Renal cortical epithelial cell (primary cell): ENCODE data around the gene INHBB. TPM values are rescaled to one million over a fixed set of nuclear protein-coding genes. Genes with fewer than 3 reads are reported as not detected.

ENCODE experiments used
- DNase-seq: peaks from one replicate; pipeline ENCODE4 v3.0.0-alpha.2; 2011; ENCODE audit warnings: low read depth
- total RNA-seq: library from RNA; depleted of rRNA; stranded (reverse); fragments of >200 nt; gene quantifications from 2 replicates; pipeline ENCODE4 v1.2.3, GENCODE V29; 2014

INHBB gene
- total RNA-seq, 1 donor from 2014 or later = 3.0 TPM

DNA sequence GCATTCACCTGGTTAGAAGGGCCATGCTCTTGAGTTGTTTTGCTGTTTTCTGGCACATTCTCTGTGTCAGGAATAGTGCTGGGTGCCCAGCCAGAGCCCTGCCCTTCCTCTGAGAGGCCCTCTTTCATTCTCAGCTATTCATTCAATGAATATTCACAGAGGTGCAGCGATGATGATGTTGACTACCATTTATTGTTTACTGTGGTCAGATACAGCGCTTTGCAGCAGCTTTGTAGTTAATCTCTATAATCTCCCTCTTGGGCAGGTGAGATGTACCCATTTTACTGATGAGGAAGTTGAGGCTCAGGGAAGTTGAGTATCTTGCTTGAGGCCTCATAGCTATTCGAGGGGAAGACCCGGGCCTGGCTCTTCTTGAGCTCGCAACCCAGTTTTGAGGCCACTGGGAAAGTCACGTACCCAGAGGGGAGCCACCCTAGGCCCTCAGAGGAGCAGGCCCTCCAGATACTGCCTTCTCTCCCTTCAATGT is 9.9 kb downstream of the INHBB start:
- DNase-seq = no peak

DNA sequence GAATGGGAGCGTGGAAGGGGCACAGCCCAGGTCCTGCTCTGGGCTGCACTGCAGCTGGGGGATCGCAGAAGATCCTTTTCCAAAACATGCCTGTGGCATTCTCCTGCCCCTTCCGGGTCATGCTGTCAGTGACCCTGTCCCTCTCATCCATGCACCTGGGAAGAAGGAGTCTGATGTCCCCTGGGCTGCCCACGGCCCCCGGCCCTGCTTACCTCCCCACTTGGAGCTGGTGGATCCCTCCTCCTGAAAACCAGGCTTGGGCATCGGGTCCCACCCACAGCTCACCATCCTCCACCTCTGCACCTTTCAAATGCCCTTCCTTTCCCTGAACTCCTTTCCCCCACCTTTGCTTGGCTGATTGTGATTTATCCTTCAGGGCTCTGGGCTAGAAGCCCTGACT is 11.8 kb downstream of the INHBB start:
- DNase-seq = no peak

DNA sequence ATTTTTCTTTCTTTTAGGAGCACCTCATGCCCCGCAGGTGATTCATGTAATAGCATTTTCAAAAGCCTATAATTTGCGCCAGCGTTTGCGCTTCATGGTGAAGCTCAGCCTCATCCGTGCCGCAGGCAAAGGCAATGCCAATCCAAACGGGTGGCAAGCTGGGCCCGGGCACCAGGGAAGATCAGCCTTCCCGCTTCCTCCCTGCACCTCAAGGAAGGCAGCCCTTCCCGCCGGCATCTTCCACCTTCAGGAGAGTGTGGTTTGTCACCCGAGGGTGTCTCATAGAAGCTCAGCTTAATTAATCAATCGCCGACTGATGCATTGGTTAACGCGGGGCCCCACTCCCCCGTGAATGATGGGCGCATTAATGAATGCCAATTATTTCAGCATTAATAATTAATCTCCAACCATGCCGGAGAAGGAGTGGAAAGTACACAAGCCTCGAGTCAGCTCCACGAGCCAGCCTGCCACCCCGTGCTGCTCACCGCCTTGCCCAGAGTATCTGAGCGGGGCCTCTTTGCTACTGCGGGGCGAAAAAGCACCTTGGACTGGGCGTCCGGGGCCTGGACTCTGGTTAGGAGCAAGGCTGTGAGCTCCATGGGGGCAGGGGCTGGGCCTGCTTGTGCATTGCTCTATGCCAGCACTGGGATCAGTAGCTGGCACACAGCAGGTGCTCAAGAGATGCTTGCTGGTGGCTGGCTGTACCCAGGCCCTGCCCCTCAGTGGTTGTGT is 13.0 kb downstream of the INHBB start:
- DNase-seq = no peak

DNA sequence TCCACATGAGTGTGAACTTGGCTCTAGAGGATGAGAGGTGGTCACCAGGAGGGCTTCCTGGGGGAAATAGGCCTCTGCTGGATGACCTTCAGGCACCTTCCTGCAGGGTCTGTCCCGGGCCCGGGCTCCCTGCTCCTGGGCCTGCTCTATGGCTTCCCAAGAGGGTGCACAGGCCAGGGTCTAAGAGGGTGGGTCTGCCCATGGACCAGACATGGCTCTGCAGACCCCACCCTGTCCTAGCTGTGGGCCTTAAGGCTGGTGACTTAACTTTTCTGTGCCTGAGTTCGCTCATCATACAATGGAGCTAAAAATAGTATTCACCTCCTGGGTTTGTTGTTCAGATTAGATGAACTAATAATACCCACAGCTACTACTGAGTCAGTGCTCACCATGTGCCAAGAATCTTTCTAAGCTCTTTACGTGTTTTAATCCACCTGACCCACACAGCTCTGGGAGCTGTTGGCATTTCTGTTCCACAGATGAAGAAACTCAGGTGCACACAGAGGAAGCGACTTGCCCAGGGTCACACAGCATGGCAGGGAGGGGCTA is 14.4 kb downstream of the INHBB start:
- DNase-seq = no peak

DNA sequence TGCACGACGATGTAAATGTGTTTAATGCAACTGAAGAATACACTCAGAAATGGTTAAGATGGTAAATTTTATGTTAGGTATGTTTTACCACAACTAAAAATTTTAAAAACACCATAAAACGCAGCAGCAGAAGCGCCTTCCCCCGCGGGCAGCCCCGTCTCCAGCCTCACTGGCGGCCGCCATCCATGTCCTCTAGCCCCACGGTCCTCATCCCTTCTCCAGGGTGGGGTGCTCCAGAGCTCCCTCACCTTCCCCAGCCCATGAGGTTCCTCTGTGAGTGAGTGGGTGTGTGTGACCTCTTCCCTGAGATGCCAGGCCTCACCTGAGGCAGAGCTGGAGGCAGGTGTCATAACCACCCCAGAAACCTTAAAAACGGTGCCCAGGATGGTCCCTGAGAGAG is 17.0 kb downstream of the INHBB start:
- DNase-seq = no peak

DNA sequence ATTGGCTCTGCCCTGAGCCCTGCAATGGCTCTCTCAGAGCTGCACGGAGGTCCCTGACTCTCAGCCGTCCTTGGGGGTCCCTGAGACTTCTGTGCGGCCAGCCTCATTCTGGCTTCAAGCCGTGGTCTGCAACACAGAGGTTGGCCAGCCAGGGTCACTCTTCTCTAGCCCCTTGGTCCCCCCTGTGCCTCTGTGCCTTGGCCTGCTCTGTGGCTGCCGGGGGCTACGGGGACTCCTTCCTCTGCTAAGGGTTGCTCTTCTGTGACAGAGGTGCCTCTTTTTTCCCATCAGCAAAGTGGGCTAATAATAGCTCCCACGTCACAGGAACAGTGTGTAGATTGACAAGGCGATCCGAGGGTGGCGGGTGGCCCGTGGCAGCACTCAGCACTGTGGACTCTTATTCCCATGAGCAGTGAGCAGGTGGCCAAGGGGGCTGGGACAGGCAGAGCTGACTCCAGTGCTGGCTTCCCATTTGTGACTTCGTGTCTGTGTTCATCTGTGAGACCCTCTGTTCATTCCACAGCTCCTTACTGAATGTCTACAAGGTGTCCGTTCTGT is 19.4 kb downstream of the INHBB start:
- no peak for DNase-seq

DNA sequence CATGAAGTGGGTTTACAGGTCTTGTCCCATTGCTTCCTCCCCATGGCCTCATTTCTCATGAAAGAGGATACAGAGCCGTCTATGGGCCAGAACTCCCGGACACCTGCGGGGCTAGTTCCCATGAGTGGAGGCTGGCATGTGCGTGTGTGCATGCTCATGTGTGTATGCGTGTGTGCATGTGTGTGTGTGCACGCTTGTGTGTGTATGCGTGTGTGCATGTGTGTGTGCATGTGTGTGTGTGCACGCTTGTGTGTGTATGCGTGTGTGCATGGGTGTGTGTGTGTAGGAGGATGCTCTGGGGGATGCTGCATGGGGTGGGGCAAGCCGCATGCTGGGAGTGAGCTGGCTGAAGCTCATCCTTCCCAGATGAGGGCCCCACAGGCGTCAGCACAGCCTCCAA is 20.8 kb downstream of the INHBB start:
- DNase-seq = no peak

DNA sequence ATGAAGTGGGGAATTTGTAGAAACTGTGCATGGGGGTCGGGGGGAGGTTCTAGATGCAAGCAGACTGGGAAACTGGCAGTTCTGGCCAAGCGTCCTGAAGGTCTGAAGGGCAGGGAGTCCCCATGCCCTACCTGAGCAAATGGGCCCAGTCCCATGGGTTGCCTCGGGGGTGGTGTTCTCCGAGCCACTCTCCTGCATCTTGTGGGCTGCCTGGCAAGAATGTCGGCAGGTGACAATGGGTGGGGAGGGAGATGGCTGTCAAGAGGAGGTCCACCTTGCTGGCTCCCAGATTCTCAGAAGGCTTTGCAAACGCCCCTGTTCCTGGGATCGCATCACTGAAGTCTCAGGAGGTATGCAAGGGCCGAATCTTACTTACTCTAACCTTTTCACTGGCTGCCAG is 21.3 kb downstream of the INHBB start:
- no peak for DNase-seq

DNA sequence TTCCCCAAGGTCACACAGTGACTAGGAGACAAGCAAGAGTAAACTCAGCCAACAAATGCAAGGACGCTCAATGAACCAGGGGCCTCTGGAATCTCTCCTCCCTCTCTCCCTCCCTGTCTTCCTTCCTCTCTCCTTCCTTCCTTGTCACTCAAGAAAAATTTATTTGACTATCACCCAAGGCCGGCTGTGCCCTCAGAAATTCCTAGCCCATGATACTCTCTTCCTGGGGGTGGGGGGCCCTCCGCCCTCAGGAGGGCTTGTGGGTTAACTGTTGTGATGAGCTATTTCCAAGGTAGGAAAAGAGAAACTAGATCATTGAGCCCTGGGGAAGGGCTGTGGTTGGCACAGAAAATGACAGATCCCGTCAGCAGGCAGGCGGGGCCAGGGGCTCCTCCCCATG is 21.7 kb downstream of the INHBB start:
- DNase-seq = peak; percentile 15

DNA sequence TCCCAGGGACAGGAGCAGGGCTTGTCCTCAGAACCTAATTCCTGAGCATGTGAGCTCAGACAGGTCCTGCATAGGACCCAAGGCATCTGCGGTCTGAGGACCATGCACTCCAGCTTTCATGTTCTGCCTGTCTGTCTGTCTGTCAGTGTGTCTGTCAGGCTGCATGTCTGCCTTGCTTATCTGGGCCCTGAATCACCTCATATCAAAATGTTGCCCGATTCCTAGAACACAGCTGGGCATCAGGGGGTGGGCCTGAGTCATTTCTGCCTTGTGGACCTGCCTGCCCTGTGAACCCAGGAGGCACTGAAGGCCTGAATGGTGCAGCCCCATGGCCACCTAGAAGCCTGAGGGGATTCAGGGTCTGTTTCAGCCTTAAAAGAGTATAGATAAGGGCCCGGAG is 22.1 kb downstream of the INHBB start:
- DNase-seq = no peak

DNA sequence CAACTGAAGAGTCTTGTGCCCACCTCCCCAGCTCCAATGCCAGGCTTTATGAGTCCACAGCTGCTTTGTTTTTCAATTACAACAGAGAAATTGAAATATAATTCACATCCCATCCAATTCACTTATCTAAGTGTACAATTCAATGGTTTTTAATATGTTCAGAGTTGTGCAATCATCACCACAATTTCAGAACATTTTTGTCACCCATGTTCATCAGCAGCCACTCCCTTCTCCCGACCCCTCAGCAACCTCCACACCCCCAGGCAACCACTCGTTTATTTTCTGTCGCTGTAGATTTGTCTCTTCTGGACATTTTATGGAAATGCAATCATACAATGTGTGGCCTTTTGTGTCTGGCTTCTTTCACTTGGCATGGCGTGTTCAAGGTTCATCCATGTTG is 23.3 kb downstream of the INHBB start:
- DNase-seq = no peak

DNA sequence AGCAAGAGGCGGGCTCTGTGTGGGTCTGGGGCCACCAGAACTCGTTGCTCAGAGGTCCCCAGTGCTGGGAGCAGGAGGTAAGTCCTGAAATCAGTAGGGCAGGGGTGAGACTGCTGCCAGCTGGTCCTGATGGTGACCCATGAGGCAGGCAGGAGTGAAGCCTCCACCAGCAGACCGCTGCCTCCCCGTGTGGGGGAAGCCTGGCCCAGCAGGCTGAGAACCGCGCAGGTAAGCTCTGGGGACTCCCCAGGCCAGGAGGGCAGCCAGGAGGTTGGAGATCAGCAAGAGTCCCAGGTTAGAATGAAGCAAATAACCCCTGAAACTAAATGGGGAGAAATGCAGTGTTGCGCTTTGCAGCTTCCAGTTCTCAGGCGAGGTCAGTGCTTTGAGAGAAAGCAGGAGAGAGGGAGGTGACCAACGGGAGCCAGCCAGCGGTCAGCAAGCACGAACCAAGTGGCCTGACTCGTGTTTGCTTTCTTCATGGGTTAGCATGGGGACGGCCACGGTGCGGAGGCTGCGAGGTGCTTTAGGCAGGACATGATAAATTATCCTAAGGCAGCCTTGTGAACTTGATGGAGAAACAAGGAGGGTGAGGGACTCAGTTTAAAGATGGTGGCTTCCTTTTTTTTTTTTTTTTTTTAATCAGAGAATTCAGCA is 26.2 kb downstream of the INHBB start:
- DNase-seq = no peak

DNA sequence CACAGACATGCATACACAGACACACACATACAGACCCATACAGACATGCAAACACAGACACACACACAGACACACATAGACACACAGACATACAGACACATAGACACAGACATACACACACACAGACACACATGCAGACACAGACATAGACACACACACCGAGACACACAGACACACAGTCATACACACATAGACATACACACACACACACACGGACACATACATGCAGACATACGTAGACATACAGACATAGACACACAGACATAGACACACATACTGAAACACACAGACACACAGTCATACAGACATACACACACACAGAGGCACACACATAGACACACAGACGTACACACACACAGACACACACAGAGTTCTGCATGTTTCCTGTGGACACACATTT is 26.9 kb downstream of the INHBB start:
- DNase-seq = no peak

DNA sequence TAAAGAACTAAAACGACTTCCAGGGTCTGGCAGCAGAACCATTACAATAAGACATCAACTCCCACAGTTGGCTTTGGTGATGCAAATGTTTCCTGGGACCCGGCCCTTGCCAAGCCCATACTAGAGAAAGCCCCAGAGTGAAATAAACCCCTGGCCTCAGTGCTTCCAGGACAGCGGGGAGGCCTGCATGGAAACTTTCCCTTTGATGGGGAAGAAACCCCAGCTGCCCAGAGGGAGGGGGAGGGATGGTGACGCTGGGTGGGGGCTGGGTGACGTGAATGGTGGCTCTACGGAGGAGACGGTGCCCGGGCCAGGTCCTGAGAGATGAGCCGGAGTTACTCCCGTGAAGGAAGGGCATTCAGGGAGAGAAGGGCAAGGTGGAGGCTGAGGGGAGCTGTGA is 27.5 kb downstream of the INHBB start:
- DNase-seq = no peak

DNA sequence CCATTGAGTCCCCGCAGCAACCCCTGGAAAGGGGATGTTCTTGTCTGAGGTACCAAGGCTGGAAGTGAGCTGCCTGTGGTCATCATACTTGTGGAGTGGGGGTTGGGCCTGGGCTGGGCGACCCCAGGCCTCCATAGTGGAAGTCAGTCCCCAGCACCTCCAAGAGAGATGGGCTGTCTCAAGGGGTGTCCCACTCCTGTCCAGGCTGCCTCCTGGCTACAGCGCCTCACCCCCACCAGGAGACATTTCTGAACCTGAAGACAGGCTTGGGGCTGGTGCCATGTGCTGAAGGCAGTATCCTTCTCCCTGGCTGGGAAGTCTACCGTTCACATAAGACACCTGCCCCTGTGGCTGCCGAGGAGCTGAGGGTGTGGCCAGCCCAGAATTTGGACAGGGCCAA is 28.9 kb downstream of the INHBB start:
- DNase-seq = no peak

DNA sequence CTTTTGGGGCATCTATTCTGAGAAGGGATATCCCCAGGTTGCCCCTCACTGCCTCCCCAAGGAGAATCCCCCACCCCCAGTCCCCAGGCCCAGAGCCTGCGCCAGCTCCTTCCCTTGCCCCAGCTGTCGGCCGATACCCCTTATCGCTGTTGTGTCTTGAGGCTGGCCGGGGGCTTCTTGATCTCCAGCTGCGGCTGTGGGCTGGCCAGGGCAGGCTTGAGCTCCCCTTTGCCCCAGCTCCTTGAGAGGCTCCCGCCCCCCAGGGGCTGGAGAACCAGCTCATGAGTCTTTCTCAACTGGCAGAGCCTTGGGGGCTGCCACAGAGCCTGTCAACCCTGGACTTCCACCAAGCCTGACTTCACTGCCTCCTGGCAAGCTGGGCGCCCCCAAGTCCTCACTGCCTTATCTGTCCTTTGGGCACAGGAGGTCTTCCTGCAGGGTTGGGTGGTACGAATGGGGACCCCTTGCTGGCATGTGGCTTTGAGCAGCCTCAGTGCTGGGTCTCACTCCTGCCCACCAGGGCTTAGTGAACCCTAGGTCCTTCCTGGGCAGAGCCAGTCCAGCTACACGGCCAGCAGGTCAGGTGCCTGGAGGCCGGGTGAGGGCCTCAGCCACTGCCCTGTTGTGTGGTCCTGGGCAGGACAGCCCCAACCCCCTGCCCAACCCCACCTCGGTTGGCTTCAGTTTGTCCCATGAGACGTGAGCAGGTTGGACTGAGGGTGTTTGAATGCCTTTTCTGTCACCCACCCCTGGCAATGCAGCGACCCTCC is 29.5 kb downstream of the INHBB start:
- DNase-seq = no peak

DNA sequence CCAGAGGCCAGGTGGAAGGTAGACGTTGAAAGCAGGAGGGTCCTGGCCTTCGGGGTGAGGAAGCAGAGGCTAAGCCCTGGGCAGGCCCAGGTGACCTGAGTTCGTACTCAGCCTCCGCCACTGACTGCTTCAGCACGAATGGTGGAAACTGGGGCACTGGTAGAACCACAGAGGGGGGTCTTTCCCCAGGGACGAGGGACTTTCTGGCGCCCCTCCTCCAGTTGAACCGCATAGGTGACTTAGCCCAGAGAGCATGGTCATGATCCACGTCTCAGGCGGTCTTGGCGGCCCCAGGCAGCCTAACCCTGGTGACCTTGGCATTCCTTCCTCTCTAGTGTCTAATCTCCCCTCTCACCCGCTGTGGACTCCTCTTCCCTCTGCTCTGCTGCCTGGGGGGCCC is 30.2 kb downstream of the INHBB start:
- no peak for DNase-seq

DNA sequence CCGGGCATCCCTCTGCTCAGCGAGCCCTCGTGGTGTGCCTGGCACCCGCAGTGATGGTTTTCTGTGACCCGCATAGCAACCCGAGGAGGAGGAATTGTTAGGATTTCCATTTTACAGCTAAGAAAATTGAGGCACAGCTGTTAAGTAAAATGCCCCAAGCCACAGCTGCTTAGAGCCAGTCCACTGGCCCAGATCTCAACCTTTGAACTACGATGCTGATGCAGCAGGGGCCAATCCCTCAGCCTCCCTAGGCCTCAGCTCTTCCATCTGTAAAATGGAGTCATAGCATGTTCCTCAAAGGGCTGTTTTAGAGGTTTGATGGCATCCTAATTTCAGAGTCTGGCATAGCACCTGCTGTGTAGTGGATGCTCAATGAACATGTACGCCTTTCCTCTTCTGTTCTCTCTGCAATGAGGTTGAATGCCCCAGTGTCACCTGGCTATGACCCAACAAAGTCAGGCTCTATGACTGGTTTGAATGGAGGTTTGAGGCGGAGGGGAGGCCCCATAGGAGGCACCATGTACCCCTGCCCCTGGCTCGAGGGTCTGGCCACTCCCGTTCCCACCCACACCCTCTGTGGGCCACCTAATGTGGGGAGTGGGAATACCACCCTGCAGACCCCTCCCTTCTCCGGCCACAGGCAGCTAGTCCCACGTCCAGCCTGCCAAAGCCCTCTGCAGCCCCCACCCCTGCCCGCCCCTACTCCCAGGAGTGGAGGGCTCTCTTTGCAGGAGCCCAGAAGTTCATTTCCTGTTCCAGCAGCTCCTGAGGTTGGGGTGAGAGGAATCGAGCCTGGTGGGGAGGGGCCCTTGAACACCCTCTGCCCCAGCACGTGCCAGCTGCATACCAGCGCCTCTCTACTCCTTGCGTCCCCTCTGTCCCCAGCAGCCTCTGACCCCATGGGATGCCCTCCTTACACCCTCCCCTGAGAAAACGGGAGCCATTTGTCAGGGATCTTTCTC is 31.0 kb downstream of the INHBB start:
- DNase-seq = no peak

DNA sequence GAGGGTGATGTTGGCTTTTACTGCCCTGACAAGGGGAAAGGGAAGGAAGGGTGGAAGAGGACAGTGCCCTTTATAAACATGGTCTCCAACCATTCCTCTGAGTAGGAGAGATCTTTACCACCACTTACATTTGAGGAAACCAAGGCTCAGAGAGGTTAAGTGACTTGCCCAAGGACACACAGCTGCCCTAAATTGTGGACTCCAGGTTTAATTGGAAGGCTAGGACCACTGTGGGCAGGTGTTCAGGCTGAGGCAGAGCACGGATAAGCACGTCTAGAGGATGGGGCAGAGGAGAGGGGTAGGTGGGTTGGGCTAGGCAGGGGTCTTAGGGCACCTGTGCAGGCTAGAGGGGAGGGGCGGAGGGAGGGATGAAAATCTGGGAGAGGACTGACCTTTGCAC is 32.7 kb downstream of the INHBB start:
- DNase-seq = no peak

DNA sequence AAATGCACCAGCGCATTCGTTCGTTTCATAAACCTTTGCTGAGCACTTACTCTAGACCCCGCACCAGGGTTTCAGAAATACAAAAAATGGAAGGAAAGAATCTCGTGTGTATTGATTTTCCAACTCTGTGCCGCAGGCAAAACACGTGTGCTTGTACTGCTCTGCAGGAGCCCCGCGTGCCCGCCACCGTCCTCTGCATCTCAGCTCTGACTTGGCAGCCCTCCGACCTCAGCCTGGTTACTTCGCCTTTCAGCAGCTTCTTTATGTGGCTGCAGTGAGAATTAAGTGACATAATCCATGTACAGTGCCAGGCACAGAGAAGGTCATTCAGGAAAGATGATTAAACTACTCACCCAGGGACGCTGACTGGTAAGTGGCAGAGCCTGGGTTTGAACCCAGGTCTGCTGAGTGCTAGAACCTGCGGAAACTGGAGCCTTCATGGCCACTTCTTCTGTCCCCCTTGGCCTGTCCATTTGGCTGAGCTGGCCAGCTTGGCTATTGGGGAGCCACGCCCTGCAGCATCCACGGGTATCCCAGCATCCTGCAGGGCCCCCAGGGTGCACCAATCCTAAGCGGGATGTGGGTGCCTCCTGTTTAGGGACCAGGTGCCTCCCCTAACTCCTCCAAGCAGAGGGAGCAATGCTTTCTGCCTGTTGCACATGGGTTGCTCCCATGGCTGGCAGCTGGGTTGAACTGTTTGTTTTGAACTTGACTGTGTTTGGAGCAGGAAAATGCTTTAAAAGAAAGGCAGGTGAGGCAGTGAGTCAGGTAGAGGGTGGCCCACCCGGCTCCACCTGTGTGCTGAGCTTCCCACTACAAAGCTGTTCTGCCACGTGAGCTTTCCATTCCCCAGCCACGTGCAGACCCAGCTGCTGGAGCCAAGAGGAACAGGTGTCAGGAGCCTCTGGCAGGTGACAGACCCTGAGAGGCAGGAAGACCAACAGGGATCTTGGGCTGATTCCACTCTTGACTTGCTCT is 34.3 kb downstream of the INHBB start:
- DNase-seq = no peak
